Keratinocyte (primary cell): ENCODE data around the gene ANO2. TPM values are rescaled to one million over a fixed set of nuclear protein-coding genes. Genes with fewer than 3 reads are reported as not detected.
"Not testable (repeated sequence)": the region's sequence is repeated elsewhere in the genome, so short reads cannot be mapped to it uniquely, and the experiment has no call there.

ENCODE experiments used
- DNase-seq: peaks from one replicate; pipeline ENCODE4 v3.0.0-alpha.2; 2011; ENCODE audit warnings: low read depth, missing footprints, low spot score
- FAIRE-seq: peaks from 2 replicates; lab custom pipeline; 2011; peaks lifted over from hg19 to GRCh38; lab: Jason Lieb, UNC
- H2AFZ ChIP-seq: 2 replicates; pipeline ENCODE4 v1.6.0; 2012; ENCODE audit warnings: low read length, control low read depth, inconsistent platforms; ENCODE audit not compliant: control insufficient read depth
- H3K27ac ChIP-seq: 2 replicates; pipeline ENCODE4 v1.5.1; 2011; ENCODE audit warnings: low read length; ENCODE audit not compliant: control insufficient read depth, insufficient read depth
- H3K27me3 ChIP-seq: 3 replicates; pipeline ENCODE4 v1.6.0; 2011; ENCODE audit warnings: low read length; ENCODE audit not compliant: control insufficient read depth, insufficient read depth; ENCODE audit errors: extremely low read depth
- H3K36me3 ChIP-seq, 2 experiments: 2 replicates in 1 of 2; 3 replicates in 1 of 2; pipeline ENCODE4 v1.5.1; 2011; ENCODE audit warnings: low read length in 2 of 2, mild to moderate bottlenecking in 1 of 2; ENCODE audit not compliant: control insufficient read depth in 2 of 2, insufficient read depth in 2 of 2; ENCODE audit errors: extremely low read depth in 1 of 2
- H3K4me1 ChIP-seq: 3 replicates; pipeline ENCODE4 v1.5.1; 2011; ENCODE audit warnings: low read length; ENCODE audit not compliant: control insufficient read depth, insufficient read depth; ENCODE audit errors: extremely low read depth
- H3K4me2 ChIP-seq: 3 replicates; pipeline ENCODE4 v1.6.0; 2011; ENCODE audit warnings: low read depth, low read length; ENCODE audit not compliant: control insufficient read depth, insufficient read depth; ENCODE audit errors: extremely low read depth
- H3K4me3 ChIP-seq, 3 experiments: fragments of 200-600 bp in 1 of 3; sonication (generic) in 1 of 3; 2 replicates in 2 of 3; 3 replicates in 1 of 3; pipeline ENCODE4 v1.5.1; 2011 to 2016; ENCODE audit warnings: low read length in 3 of 3, mild to moderate bottlenecking in 3 of 3, control low read depth in 2 of 3, inconsistent platforms in 1 of 3, low read depth in 1 of 3, mixed read lengths in 1 of 3, mixed run types in 1 of 3, moderate library complexity in 1 of 3; ENCODE audit not compliant: control insufficient read depth in 2 of 3, insufficient read depth in 2 of 3; ENCODE audit errors: extremely low read depth in 1 of 3
- H3K79me2 ChIP-seq: 2 replicates; pipeline ENCODE4 v1.6.0; 2012; ENCODE audit warnings: low read length; ENCODE audit not compliant: control insufficient read depth, insufficient read depth
- H3K9ac ChIP-seq: 3 replicates; pipeline ENCODE4 v1.6.0; 2011; ENCODE audit warnings: low read length; ENCODE audit not compliant: control insufficient read depth, insufficient read depth; ENCODE audit errors: extremely low read depth
- H3K9me1 ChIP-seq: 3 replicates; pipeline ENCODE4 v1.6.0; 2011; ENCODE audit warnings: low read length; ENCODE audit not compliant: control insufficient read depth, insufficient read depth; ENCODE audit errors: extremely low read depth
- H3K9me3 ChIP-seq: 2 replicates; pipeline ENCODE4 v1.5.1; 2012; ENCODE audit warnings: low read depth, low read length; ENCODE audit not compliant: control insufficient read depth
- H4K20me1 ChIP-seq: 3 replicates; pipeline ENCODE4 v1.6.0; 2011; ENCODE audit warnings: low read length; ENCODE audit not compliant: control insufficient read depth, insufficient read depth; ENCODE audit errors: extremely low read depth
- EZH2 ChIP-seq: IDR thresholded peaks from one replicate; pipeline ENCODE4 v1.6.1; 2012; ENCODE audit warnings: inconsistent platforms, mild to moderate bottlenecking, low read length, moderate library complexity
- dilution Hi-C: fragments of 300-500 bp; cut with MboI; formaldehyde crosslinking; loops from one replicate; pipeline ENCODE4 v1.7.0; 2020; ENCODE audit warnings: low sequenced_read_pairs; ENCODE audit not compliant: extremely low pct_ligation_motif_present
- polyA plus RNA-seq, 5 experiments: library from polyadenylated mRNA; depleted of rRNA in 3 of 5; stranded (reverse) in 3 of 5; stranded (forward) in 1 of 5; unstranded in 1 of 5; fragments of >200 nt; gene quantifications; 1 replicate in 1 of 5; 2 replicates in 3 of 5; 3 replicates in 1 of 5; pipeline versions ENCODE4 v1.2.1 to v1.2.3, GENCODE V29; 2011 to 2012; ENCODE audit warnings: missing spikeins in 2 of 5, low read depth in 1 of 5, low replicate concordance in 1 of 5
- TF ChIP-seq, protein P1 (sequence below), 3 experiments: IDR thresholded peaks in 1 of 3; conservative IDR thresholded peaks in 1 of 3; optimal IDR thresholded peaks in 1 of 3; 2 replicates in 2 of 3; 3 replicates in 1 of 3; pipeline versions ENCODE3 to v1.5.1; 2011; ENCODE audit warnings: low read length in 3 of 3, mild to moderate bottlenecking in 3 of 3, moderate library complexity in 2 of 3, control low read depth in 1 of 3, inconsistent platforms in 1 of 3; ENCODE audit not compliant: insufficient read depth in 2 of 3; ENCODE audit errors: extremely low read depth in 1 of 3

Gene ANO2
- polyA plus RNA-seq, 1 donor (not counting 4 experiments of a cell fraction or from before 2014, with no cell fraction given), result 0.14 TPM

DNA sequence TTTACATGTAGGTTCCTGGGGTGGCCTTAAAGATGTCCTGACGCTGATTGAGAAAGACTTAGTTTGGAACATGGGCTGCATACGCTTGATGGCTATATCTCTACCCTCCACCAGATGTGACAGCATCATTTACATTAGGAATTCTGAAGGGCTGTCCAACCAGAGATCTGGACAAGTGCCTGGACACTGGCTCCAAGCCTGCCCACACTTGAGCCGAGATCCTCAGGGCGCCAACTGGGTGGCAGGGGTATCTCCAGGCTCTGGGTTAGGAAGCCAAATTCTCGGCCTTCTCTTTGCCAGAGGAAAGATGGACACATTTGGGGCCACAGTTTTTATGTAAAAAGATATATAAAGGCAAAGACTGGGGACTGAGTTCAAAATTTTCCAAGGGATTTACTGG lies 266.9 kb downstream of the ANO2 start:
- no peaks in the 10 kb centered on the region for H3K27me3 ChIP-seq
- dilution Hi-C loops, result no loop called here
- H3K4me2 ChIP-seq, result no peak overlapping the region

DNA sequence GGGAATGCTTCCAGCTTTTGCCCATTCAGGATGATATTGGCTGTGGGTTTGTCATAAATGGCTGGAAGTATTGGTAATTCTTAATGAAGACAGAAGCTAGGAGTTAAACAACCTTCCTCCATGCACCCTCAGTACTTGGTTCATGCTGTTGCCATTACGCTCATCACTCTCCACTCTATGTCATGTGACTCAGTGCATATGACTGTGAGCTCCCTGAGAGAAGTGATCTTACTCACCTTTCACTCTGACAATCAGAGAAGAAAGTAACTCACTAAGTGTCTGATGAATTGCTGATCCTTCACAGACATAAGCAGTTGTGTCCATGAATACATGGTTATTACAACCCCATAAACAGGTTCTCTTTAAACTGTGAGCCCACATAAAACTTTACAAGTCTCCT lies 275.4 kb downstream of the ANO2 start:
- H4K20me1 ChIP-seq, H3K9me3 ChIP-seq, H2AFZ ChIP-seq, H3K4me3 ChIP-seq, H3K27ac ChIP-seq, H3K4me2 ChIP-seq, H3K27me3 ChIP-seq, H3K36me3 ChIP-seq, H3K9ac ChIP-seq, DNase-seq, FAIRE-seq, dilution Hi-C loops, H3K4me1 ChIP-seq, H3K79me2 ChIP-seq, H3K9me1 ChIP-seq: not testable (repeated sequence)

More for the DNA sequence above, 266.9 kb downstream of the ANO2 start:
- no peak for FAIRE-seq
- Histone ChIP-seq H3K9ac (no peak overlapping the region), H3K79me2 (no peaks in the 10 kb centered on the region), H3K9me1 (no peaks in the 10 kb centered on the region), H3K4me1 (no peaks in the 10 kb centered on the region), H3K4me3 (no peak overlapping the region), H3K36me3 (no peaks in the 10 kb centered on the region), H2AFZ (no peak overlapping the region), H4K20me1 (no peaks in the 10 kb centered on the region), H3K9me3 (no peaks in the 10 kb centered on the region), H3K27ac (no peak overlapping the region)
- no peak for TF ChIP-seq EZH2
- TF ChIP-seq, protein P1, sequence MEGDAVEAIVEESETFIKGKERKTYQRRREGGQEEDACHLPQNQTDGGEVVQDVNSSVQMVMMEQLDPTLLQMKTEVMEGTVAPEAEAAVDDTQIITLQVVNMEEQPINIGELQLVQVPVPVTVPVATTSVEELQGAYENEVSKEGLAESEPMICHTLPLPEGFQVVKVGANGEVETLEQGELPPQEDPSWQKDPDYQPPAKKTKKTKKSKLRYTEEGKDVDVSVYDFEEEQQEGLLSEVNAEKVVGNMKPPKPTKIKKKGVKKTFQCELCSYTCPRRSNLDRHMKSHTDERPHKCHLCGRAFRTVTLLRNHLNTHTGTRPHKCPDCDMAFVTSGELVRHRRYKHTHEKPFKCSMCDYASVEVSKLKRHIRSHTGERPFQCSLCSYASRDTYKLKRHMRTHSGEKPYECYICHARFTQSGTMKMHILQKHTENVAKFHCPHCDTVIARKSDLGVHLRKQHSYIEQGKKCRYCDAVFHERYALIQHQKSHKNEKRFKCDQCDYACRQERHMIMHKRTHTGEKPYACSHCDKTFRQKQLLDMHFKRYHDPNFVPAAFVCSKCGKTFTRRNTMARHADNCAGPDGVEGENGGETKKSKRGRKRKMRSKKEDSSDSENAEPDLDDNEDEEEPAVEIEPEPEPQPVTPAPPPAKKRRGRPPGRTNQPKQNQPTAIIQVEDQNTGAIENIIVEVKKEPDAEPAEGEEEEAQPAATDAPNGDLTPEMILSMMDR (optimal IDR thresholded peaks at IDR 0.05 in 1 of 3, IDR thresholded peaks at IDR 0.05 in 1 of 3, conservative IDR thresholded peaks at IDR 0.05 in 1 of 3; ENCODE audit: extremely low read depth in 1 of 3, insufficient read depth in 2 of 3, low read length in 3 of 3), result no peak
- DNase-seq, result no peak

DNA sequence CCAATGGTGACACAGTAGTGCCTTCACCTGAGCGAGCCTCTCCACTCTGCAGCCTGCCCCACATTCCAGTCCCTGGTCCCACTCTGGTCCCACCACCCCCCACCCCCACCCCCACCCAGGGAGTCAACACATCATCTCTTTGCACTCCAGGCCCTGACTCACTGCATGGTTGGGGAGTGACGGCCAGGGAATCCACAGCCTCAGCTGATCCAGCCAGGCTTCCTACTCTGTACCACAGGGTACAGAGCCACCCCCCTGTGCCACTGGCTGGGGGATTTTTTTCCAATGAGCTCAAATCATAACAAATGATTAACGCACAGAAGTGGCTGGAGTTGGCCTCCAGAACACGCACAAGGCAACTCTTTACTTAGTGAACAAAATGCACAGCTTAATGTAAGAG lies 279.4 kb downstream of the ANO2 start:
- no peak for DNase-seq
- FAIRE-seq, result no peak
- H3K4me1 ChIP-seq, result no peaks in the 10 kb centered on the region
- H2AFZ ChIP-seq, result no peak overlapping the region
- no peaks in the 10 kb centered on the region for H3K79me2 ChIP-seq
- dilution Hi-C loops, result no loop called here
- no peaks in the 10 kb centered on the region for H4K20me1 ChIP-seq
- no peaks in the 10 kb centered on the region for H3K9me1 ChIP-seq
- no peak for TF ChIP-seq EZH2
- TF ChIP-seq, protein P1 (optimal IDR thresholded peaks at IDR 0.05 in 1 of 3, IDR thresholded peaks at IDR 0.05 in 1 of 3, conservative IDR thresholded peaks at IDR 0.05 in 1 of 3; ENCODE audit: extremely low read depth in 1 of 3, insufficient read depth in 2 of 3, low read length in 3 of 3), result no peak
- no peak overlapping the region for H3K27ac ChIP-seq
- no peak overlapping the region for H3K4me2 ChIP-seq
- H3K9ac ChIP-seq, result no peak overlapping the region
- H3K27me3 ChIP-seq, result no peaks in the 10 kb centered on the region
- H3K4me3 ChIP-seq, result no peak overlapping the region
- no peaks in the 10 kb centered on the region for H3K9me3 ChIP-seq
- no peaks in the 10 kb centered on the region for H3K36me3 ChIP-seq
